SK-N-SH (cell line): ENCODE data around the gene MUC20. TPM values are rescaled to one million over a fixed set of nuclear protein-coding genes. Genes with fewer than 3 reads are reported as not detected.

Experiments used
- CTCF ChIA-PET: fragments of 300-600, 350-600 bp; formaldehyde crosslinking; extraction: SDS; loops from one replicate; lab custom pipeline; 2021; lab: Yijun Ruan, JAX
- POLR2A ChIA-PET: fragments of 350-600 bp; sonication (Branson Sonifier 250); formaldehyde crosslinking; extraction: SDS; loops from one replicate; lab custom pipeline; 2020; ENCODE audit warnings: antibody characterized with exemption, inconsistent platforms; lab: Yijun Ruan, JAX
- DNase-seq: peaks from one replicate; pipeline ENCODE4 v3.0.0; 2012
- H2AFZ ChIP-seq: fragments of 200-600 bp; sonication (generic); 2 replicates; pipeline ENCODE4 v1.8.1; 2016; ENCODE audit warnings: antibody characterized with exemption, mild to moderate bottlenecking, low read depth
- H3F3A ChIP-seq: fragments of 200-600 bp; sonication (generic); replicated peaks from 2 replicates; pipeline ENCODE3; 2016; ENCODE audit warnings: antibody characterized with exemption, mild to moderate bottlenecking; ENCODE audit not compliant: insufficient read depth
- H3K27ac ChIP-seq, 2 experiments: fragments of 200-500 bp in 1 of 2; fragments of 200-600 bp in 1 of 2; sonication (Bioruptor generic) in 1 of 2; sonication (generic), shearing (Covaris generic) in 1 of 2; 2 replicates each; pipeline versions ENCODE4 v1.5.1 to v1.6.1; 2014 to 2016; ENCODE audit warnings: low read depth in 2 of 2, inconsistent platforms in 1 of 2, low read length in 1 of 2, mild to moderate bottlenecking in 1 of 2, mixed read lengths in 1 of 2
- H3K27me3 ChIP-seq: fragments of 200-600 bp; sonication (generic), shearing (Covaris generic); 2 replicates; pipeline ENCODE4 v1.6.1; 2016; ENCODE audit warnings: mixed run types; ENCODE audit not compliant: insufficient read depth
- H3K36me3 ChIP-seq, 2 experiments: fragments of 200-500 bp in 1 of 2; fragments of 200-600 bp in 1 of 2; sonication (Bioruptor generic) in 1 of 2; sonication (generic) in 1 of 2; replicated peaks in 1 of 2; 2 replicates each; pipeline versions ENCODE3 to v1.5.1; 2014 to 2016; ENCODE audit warnings: low read length in 1 of 2, mild to moderate bottlenecking in 1 of 2; ENCODE audit not compliant: insufficient read depth in 2 of 2, control insufficient read depth in 1 of 2
- H3K4me1 ChIP-seq, 2 experiments: fragments of 200-500 bp in 1 of 2; fragments of 200-600 bp in 1 of 2; sonication (Bioruptor generic) in 1 of 2; sonication (generic), shearing (Covaris generic) in 1 of 2; 2 replicates each; pipeline versions ENCODE4 v1.5.1 to v1.6.1; 2014 to 2016; ENCODE audit warnings: low read depth in 1 of 2, low read length in 1 of 2, mixed run types in 1 of 2; ENCODE audit not compliant: insufficient read depth in 2 of 2, control insufficient read depth in 1 of 2
- H3K4me2 ChIP-seq: fragments of 200-600 bp; sonication (generic), shearing (Covaris generic); 2 replicates; pipeline ENCODE4 v1.6.1; 2017; ENCODE audit warnings: mixed run types
- H3K4me3 ChIP-seq, 2 experiments: fragments of 200-500 bp in 1 of 2; fragments of 200-600 bp in 1 of 2; sonication (Bioruptor generic) in 1 of 2; sonication (generic), shearing (Covaris generic) in 1 of 2; 2 replicates each; pipeline versions ENCODE4 v1.5.1 to v1.8.1; 2014 to 2016; ENCODE audit warnings: low read depth in 2 of 2, inconsistent platforms in 1 of 2, low read length in 1 of 2, mild to moderate bottlenecking in 1 of 2, mixed read lengths in 1 of 2, moderate library complexity in 1 of 2
- H3K79me2 ChIP-seq: fragments of 200-600 bp; sonication (generic); 2 replicates; pipeline ENCODE4 v1.8.1; 2017; ENCODE audit warnings: mild to moderate bottlenecking; ENCODE audit not compliant: insufficient read depth
- H3K9ac ChIP-seq: fragments of 200-600 bp; sonication (generic); 2 replicates; pipeline ENCODE4 v1.6.1; 2017; ENCODE audit warnings: mixed run types
- H3K9me2 ChIP-seq: fragments of 200-600 bp; sonication (generic); 2 replicates; pipeline ENCODE4 v1.6.1; 2017; ENCODE audit warnings: mixed run types
- H3K9me3 ChIP-seq: fragments of 200-600 bp; sonication (generic); 2 replicates; pipeline ENCODE4 v1.6.1; 2017; ENCODE audit warnings: mixed run types, mild to moderate bottlenecking, moderate library complexity
- H4K20me1 ChIP-seq: fragments of 200-600 bp; sonication (generic); 2 replicates; pipeline ENCODE4 v1.6.1; 2017; ENCODE audit warnings: mild to moderate bottlenecking, mixed run types; ENCODE audit not compliant: insufficient read depth
- ELF1 ChIP-seq: IDR thresholded peaks from 2 replicates; pipeline ENCODE4 v1.4.0; 2012
- EP300 ChIP-seq, 2 experiments: IDR thresholded peaks; 2 replicates each; pipeline versions ENCODE4 v1.4.0 to v1.6.1; 2012; ENCODE audit warnings: borderline replicate concordance in 1 of 2, low read depth in 1 of 2, low read length in 1 of 2
- FOSL2 ChIP-seq: IDR thresholded peaks from 2 replicates; pipeline ENCODE4 v1.4.0; 2012; ENCODE audit warnings: low read depth, mild to moderate bottlenecking, moderate library complexity, borderline replicate concordance
- GABPA ChIP-seq: IDR thresholded peaks from 2 replicates; pipeline ENCODE4 v1.4.0; 2012; ENCODE audit warnings: low read depth, mild to moderate bottlenecking
- GATA2 ChIP-seq: sonication (generic); formaldehyde crosslinking; IDR thresholded peaks from 2 replicates; pipeline ENCODE4 v1.5.0; 2020; ENCODE audit warnings: mild to moderate bottlenecking, missing genetic modification reagents
- IRF3 ChIP-seq: fragments of 150-350 bp; IDR thresholded peaks from 2 replicates; pipeline ENCODE4 v1.6.1; 2016; ENCODE audit warnings: mild to moderate bottlenecking, low read depth, low read length
- JUND ChIP-seq: IDR thresholded peaks from 2 replicates; pipeline ENCODE4 v1.4.0; 2012
- MEF2A ChIP-seq: IDR thresholded peaks from 2 replicates; pipeline ENCODE4 v1.4.0; 2012; ENCODE audit warnings: low read depth, borderline replicate concordance
- NFIC ChIP-seq: IDR thresholded peaks from 2 replicates; pipeline ENCODE4 v1.4.0; 2012; ENCODE audit warnings: borderline replicate concordance
- SIN3A ChIP-seq: IDR thresholded peaks from 2 replicates; pipeline ENCODE4 v1.6.1; 2012; ENCODE audit warnings: low read depth, mild to moderate bottlenecking, low read length, moderate library complexity, borderline replicate concordance
- SMC3 ChIP-seq: IDR thresholded peaks from 2 replicates; pipeline ENCODE4 v1.6.1; 2012; ENCODE audit warnings: low read depth, low read length, improper control_type of control experiment
- TAF1 ChIP-seq: IDR thresholded peaks from 2 replicates; pipeline ENCODE4 v1.6.1; 2012; ENCODE audit warnings: low read depth, mild to moderate bottlenecking, low read length, moderate library complexity, borderline replicate concordance
- TCF12 ChIP-seq: IDR thresholded peaks from 2 replicates; pipeline ENCODE4 v1.4.0; 2012
- YY1 ChIP-seq: IDR thresholded peaks from 2 replicates; pipeline ENCODE4 v1.4.0; 2012; ENCODE audit warnings: low read depth, mild to moderate bottlenecking
- ZBTB33 ChIP-seq: IDR thresholded peaks from 2 replicates; pipeline ENCODE4 v1.4.0; 2012; ENCODE audit warnings: low read depth, borderline replicate concordance
- WGBS: methylation state at CpG from one replicate; pipeline ENCODE4 v1.1.6; 2017; ENCODE audit warnings: low lambda C conversion rate; 5-methylcytosine and 5-hydroxymethylcytosine counted together
- polyA plus RNA-seq, 3 experiments: library from polyadenylated mRNA; depleted of rRNA; stranded (reverse); fragments of >200 nt; gene quantifications; 2 replicates each; pipeline ENCODE4 v1.2.3, GENCODE V29; 2012
- TF ChIP-seq, protein P1 (sequence below): IDR thresholded peaks from 2 replicates; pipeline ENCODE4 v1.4.0; 2012; ENCODE audit warnings: low read depth, borderline replicate concordance
- TF ChIP-seq, protein P2 (sequence below): fragments of 150-350 bp; IDR thresholded peaks from 2 replicates; pipeline ENCODE4 v1.6.1; 2017; ENCODE audit warnings: antibody characterized with exemption, low read length, low read depth, borderline replicate concordance

The MUC20 gene
- polyA plus RNA-seq, 1 of the 3 experiments (the other 2 are of a cell fraction): 0.31 TPM

DNA sequence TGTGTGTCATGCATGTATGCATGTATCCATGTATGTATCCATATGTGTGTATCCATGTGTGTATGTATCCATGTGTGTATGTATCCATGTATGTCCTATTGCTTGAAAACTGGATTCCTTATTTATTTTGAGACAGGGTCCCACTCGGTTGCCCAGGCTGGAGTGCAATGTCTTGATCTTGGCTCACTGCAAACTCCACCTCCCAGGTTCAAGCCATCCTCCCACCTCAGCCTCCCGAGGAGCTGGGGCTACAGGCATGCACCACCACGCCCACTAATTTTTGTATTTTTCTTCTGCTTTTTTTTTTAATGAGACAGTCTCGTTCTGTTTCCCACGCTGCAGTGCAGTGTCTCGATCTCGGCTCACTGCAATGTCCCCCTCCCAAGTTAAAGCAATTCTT lies 34.1 kb downstream of the MUC20 start (continued):
- TF ChIP-seq, protein P1, sequence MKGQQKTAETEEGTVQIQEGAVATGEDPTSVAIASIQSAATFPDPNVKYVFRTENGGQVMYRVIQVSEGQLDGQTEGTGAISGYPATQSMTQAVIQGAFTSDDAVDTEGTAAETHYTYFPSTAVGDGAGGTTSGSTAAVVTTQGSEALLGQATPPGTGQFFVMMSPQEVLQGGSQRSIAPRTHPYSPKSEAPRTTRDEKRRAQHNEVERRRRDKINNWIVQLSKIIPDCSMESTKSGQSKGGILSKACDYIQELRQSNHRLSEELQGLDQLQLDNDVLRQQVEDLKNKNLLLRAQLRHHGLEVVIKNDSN: no peak
- TF ChIP-seq MEF2A (no peak), JUND (no peak), GABPA (no peak), TCF12 (no peak), IRF3 (no peak), SIN3A (no peak), GATA2 (CRISPR knock-in tag) (no peak)
- TF ChIP-seq, protein P2, sequence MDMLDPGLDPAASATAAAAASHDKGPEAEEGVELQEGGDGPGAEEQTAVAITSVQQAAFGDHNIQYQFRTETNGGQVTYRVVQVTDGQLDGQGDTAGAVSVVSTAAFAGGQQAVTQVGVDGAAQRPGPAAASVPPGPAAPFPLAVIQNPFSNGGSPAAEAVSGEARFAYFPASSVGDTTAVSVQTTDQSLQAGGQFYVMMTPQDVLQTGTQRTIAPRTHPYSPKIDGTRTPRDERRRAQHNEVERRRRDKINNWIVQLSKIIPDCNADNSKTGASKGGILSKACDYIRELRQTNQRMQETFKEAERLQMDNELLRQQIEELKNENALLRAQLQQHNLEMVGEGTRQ: no peak

DNA sequence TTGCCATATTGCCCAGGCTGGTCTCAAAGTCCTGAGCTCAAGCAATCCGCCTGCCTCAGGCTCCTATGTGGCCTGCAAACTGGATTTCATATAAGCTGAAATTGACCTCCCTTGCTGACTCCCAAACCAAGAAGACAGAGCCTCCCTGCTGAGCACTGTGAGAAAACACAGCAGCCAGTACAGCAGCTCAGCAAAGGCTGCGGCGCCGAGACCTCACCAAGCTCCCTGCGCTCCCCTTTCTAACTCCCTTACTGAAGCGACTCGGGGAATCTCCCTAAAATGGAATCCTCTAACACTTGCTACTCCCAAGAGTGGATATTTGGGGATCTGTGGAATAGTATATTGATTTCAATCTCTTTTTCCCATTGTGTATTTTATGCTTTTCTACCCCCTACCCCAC lies 34.6 kb downstream of the MUC20 start:
- peaks cover 0 to 13% of the 10 kb centered on the region in 2 experiments; a peak in 1 of 4 replicates for H3K4me1 ChIP-seq
- ChIA-PET POLR2A (no interaction called here), CTCF (interaction anchor here (0.7 to 1.5 kb wide), 2 partner anchors 19 to 96 kb away, joined by 3 read pairs; no protein-coding TSS in a partner anchor)
- H3F3A ChIP-seq: no peaks in the 10 kb centered on the region
- H3K4me3 ChIP-seq: no peak overlapping the region
- DNase-seq: no peak
- TF ChIP-seq SMC3 (no peak), TAF1 (no peak), TCF12 (no peak), ZBTB33 (no peak), NFIC (no peak), ELF1 (no peak), GABPA (no peak), YY1 (no peak), FOSL2 (no peak), EP300 (IDR thresholded peaks at IDR 0.05; ENCODE audit: borderline replicate concordance in 1 of 2, low read depth in 1 of 2, low read length in 1 of 2) (no peak)
- no peak overlapping the region for H3K27ac ChIP-seq
- H3K79me2 ChIP-seq: no peaks in the 10 kb centered on the region
- no peak overlapping the region for H3K9ac ChIP-seq
- 85% methylated on average over 5 of the region's 7 CpGs for WGBS
- H4K20me1 ChIP-seq: no peaks in the 10 kb centered on the region
- H3K27me3 ChIP-seq: peaks cover 26% of the 10 kb centered on the region; the same call in 1 of the 2 replicates
- H3K36me3 ChIP-seq: no peaks in the 10 kb centered on the region
- no peaks in the 10 kb centered on the region for H3K9me2 ChIP-seq
- H3K4me2 ChIP-seq: no peak overlapping the region
- no peak overlapping the region for H2AFZ ChIP-seq
- H3K9me3 ChIP-seq: no peaks in the 10 kb centered on the region
